Fibroblast of peridontal ligament (primary cell): ENCODE measurements around the gene ZNF442.
"Not testable (repeated sequence)": the region's sequence is repeated elsewhere in the genome, so short reads cannot be mapped to it uniquely, and the experiment has no call there.

Source experiments
- DNase-seq: peaks from one replicate; pipeline ENCODE4 v3.0.0-alpha.2; 2010; ENCODE audit errors: extremely low read depth

Gene ZNF442

GRCh38 chr19:12330340-12330739, 35.1 kb downstream of the ZNF442 start:
- no peak for DNase-seq

DNA sequence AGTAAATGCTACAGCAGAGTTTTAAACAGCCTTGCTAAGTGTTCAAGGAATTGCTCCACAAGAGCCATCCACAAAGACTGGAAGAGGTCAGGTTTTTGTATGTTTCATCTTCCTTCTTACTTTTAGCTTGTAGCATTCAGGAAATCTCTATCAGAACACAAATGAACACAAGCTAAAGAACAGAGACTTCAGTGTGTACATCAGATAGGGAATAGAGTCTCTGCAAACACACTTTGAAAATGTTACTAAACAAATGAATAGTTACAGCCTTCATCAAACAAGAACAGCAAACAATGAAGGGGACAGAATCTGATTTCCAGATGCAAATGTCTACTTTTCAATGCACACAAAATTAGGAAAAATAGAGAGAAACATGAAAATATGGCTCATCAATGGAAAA, 39.8 kb downstream of the ZNF442 start:
- no peak for DNase-seq

DNA sequence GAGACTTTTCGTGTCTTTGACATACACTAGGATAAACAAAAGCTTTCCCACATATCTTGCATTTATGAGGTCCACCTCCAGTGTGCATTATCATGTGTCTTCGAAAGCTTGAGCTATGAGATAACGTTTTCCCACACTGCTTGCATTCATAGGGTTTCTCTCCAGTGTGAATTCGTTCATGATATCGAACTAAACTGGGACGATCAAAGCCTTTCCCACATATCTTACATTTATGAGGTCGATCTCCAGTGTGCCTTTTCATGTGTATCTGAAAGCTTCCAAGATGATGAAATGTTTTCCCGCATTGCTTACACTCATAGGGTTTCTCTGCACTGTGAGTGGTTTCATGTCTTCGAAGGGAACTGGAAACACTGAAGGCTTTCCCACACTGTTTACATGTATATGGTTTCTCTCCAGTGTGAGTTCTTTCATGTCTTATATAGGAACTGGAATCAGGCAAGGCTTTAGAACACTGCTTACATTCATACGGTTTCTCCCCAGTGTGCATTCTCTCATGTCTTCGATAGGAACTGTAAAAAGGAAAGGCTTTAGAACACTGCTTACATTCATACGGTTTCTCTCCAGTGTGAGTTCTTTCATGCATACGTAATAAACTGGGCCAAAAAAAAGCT, 46.6 kb downstream of the ZNF442 start:
- DNase-seq = no peak

- no peak for DNase-seq
These were observed 50.9 kb downstream of the ZNF442 start for GRCh38 chr19:12314553-12314952.

GRCh38 chr19:12308891-12309290, 56.6 kb downstream of the ZNF442 start:
- DNase-seq = not testable (repeated sequence)
